ENCODE data around the gene ITPK1.

Gene ITPK1

GRCh38 chr14:93076755-93077154, 39.0 kb downstream of the ITPK1 start:
- no peak for TF ChIP-seq CTCF (IDR thresholded peaks at IDR 0.05; ENCODE audit: low read depth, low read length)
- no peak for DNase-seq (ENCODE audit: low read depth in 2 of 2)
- H3K4me3 ChIP-seq (replicated peaks in 1 of 2; ENCODE audit: low read depth in 2 of 2, low read length in 2 of 2): no peak overlapping the region

- no peak for TF ChIP-seq CTCF (IDR thresholded peaks at IDR 0.05; ENCODE audit: low read depth, low read length)
- H3K4me3 ChIP-seq (replicated peaks in 1 of 2; ENCODE audit: low read depth in 2 of 2, low read length in 2 of 2): no peak overlapping the region
- DNase-seq (ENCODE audit: low read depth in 2 of 2): no peak
Observed at GRCh38 chr14:93075891-93076290, 39.8 kb downstream of the ITPK1 start.

GRCh38 chr14:93073910-93074769, 41.6 kb downstream of the ITPK1 start:
- peak; percentile 67 to 69 for DNase-seq (ENCODE audit: low read depth in 2 of 2)
- no peak for TF ChIP-seq CTCF (IDR thresholded peaks at IDR 0.05; ENCODE audit: low read depth, low read length)

GRCh38 chr14:93073358-93073707, 42.4 kb downstream of the ITPK1 start:
- no peak for TF ChIP-seq CTCF (IDR thresholded peaks at IDR 0.05; ENCODE audit: low read depth, low read length)
- DNase-seq (ENCODE audit: low read depth in 2 of 2): no peak
- no peak overlapping the region for H3K4me3 ChIP-seq (replicated peaks in 1 of 2; ENCODE audit: low read depth in 2 of 2, low read length in 2 of 2)

More at GRCh38 chr14:93073910-93074769, 41.6 kb downstream of the ITPK1 start:
- H3K4me3 ChIP-seq (replicated peaks in 1 of 2; ENCODE audit: low read depth in 2 of 2, low read length in 2 of 2): no peak overlapping the region

GRCh38 chr14:93072659-93073357, 42.9 kb downstream of the ITPK1 start:
- TF ChIP-seq CTCF (IDR thresholded peaks at IDR 0.05; ENCODE audit: low read depth, low read length): no peak
- no peak for DNase-seq (ENCODE audit: low read depth in 2 of 2)
- H3K4me3 ChIP-seq (replicated peaks in 1 of 2; ENCODE audit: low read depth in 2 of 2, low read length in 2 of 2): no peak overlapping the region

- TF ChIP-seq CTCF (IDR thresholded peaks at IDR 0.05; ENCODE audit: low read depth, low read length): no peak
- no peak overlapping the region for H3K4me3 ChIP-seq (replicated peaks in 1 of 2; ENCODE audit: low read depth in 2 of 2, low read length in 2 of 2)
- no peak for DNase-seq (ENCODE audit: low read depth in 2 of 2)
Observed at GRCh38 chr14:93068711-93069110, 47.0 kb downstream of the ITPK1 start.

Measured in cardiac fibroblast (primary cell).